Heart left ventricle (tissue), 13 donors: ENCODE measurements around the gene ALG13.

Experiments
- POLR2A ChIP-seq, 2 donors: fragments of 450-650 bp; IDR thresholded peaks; one replicate each; pipeline ENCODE4 v1.6.1; 2017; ENCODE audit warnings: antibody characterized with exemption in 2 of 2, mild to moderate bottlenecking in 2 of 2, moderate library complexity in 2 of 2
- TF ChIP-seq, protein P1 (sequence below), 12 donors: fragments of 200-600 bp; sonication (generic) in 4 of 12; IDR thresholded peaks; one replicate each; pipeline versions ENCODE4 v1.5.0 to v1.8.0; 2018 to 2022; ENCODE audit warnings: antibody characterized with exemption in 12 of 12, mild to moderate bottlenecking in 5 of 12
- donor health status: ischemic (EF 13 %, LVEDD 7.1; RV severe dilation, severe dysfunction).
- donor health status: DM: no; HTN: yes; CAD: no.
- donor health status: DM: no; HTN: no; CAD: no.
- donor health status: ischemic (EF 25% LVEDD 6.9; RV normal size, moderate dysfunction).
- donor health status: ischemic (EF 25% LVEDD 5.7; RV mildly dilated, moderate dysfunction).
- donor health status: ischemic (EF 35%, LVEDD 5.7; RV mildly dilated, moderate dysfunction).
- donor health status: nonischemic (EF 11% LVEDD 7.7; RV severe dilation, severe dysfunction).
- donor health status: DM: yes; HTN: yes; CAD: no.
- donor health status: PGD.
- donor health status: ischemic (EF 29% LVEDD 5.4; RV normal size, mild dysfunction).
- donor health status: nonischemic (EF 23%, LVEDD 6.1; RV moderate dilation, normal function).

DNA sequence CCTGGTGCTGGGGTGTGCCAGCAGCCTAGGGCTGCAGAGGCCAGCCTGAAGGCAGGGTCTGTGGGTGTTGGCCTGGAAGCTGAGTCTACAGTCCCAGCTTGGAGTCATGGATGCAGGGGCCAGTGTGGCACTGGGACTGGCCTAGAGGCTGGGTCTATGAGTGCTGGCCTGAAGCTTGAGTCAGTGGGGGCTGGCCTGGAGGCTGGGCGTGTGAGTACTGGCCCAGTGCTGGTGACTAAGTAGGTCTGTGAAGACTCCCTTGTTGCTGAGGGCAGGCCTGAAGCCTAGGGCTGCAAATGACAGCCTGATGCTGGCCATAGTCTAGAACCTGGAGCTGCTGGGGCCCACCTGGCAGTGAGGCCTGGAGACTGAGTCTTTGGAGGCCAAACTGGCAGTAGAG lies 31.3 kb upstream of the ALG13 start:
- TF ChIP-seq, protein P1, sequence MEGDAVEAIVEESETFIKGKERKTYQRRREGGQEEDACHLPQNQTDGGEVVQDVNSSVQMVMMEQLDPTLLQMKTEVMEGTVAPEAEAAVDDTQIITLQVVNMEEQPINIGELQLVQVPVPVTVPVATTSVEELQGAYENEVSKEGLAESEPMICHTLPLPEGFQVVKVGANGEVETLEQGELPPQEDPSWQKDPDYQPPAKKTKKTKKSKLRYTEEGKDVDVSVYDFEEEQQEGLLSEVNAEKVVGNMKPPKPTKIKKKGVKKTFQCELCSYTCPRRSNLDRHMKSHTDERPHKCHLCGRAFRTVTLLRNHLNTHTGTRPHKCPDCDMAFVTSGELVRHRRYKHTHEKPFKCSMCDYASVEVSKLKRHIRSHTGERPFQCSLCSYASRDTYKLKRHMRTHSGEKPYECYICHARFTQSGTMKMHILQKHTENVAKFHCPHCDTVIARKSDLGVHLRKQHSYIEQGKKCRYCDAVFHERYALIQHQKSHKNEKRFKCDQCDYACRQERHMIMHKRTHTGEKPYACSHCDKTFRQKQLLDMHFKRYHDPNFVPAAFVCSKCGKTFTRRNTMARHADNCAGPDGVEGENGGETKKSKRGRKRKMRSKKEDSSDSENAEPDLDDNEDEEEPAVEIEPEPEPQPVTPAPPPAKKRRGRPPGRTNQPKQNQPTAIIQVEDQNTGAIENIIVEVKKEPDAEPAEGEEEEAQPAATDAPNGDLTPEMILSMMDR (IDR thresholded peaks at IDR 0.05): no peak
- no peak for TF ChIP-seq POLR2A (IDR thresholded peaks at IDR 0.05)
